A673 (cell line): ENCODE data around the gene SFRP2.

Source experiments
- CTCF ChIP-seq: fragments of 300-800, 200-600 bp; sonication (generic); conservative IDR thresholded peaks from 2 replicates; pipeline ENCODE4 v1.5.1; 2017; ENCODE audit warnings: low read depth, mild to moderate bottlenecking, antibody characterized with exemption, low read length, moderate library complexity, mixed read lengths
- EZH2 ChIP-seq: fragments of 200-600 bp; sonication (generic); IDR thresholded peaks from 2 replicates; pipeline ENCODE4 v1.6.1; 2017; ENCODE audit warnings: borderline replicate concordance, low read depth, mild to moderate bottlenecking, mixed read lengths, antibody characterized with exemption, low read length; ENCODE audit not compliant: poor library complexity, severe bottlenecking

- no peak for TF ChIP-seq CTCF
- no peak for TF ChIP-seq EZH2
These were observed 3.9 kb upstream of the SFRP2 start for GRCh38 chr4:153792618-153793247.
